ENCODE measurements around the gene MYO18B.

MYO18B gene

DNA sequence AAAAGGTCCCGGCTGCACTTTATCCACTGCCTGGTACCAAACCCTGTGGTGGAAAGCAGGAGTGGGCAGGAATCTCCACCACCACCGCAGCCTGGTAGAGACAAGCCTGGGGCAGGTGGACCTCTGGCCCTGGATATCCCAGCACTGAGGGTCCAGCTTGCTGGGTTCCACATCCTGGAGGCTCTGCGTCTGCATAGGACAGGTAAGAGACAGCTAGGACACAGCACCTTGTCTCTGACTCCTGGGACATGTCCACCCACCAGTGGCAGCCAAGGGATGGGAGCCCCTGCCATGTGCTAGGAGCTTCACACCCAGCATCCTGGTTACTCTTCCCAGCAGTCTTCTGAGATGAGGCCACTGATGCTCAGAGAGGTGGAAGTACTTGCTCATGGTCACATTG lies 105.5 kb downstream of the MYO18B start:
- no peak for DNase-seq (ENCODE audit: low read depth in 2 of 2)

DNA sequence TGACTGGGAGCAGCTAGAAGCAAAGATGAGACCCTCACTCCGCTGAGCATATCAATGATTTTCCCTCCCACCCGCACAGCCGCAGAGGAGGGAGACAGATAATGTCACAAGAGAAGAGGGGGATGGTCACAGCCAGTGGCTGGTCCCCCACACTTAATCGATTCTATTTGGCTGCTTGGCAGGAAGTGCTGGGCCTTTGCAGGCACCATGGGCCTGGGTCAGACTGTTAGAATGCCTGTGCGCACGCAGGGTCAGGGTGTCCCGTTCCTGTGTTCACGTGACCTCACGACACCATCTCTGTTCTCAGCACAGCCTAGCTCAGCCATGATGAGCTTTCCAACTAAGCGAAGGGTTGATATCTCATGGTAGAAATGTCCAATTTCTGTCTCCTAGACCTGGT lies 107.0 kb downstream of the MYO18B start:
- no peak for DNase-seq (ENCODE audit: low read depth in 2 of 2)

DNA sequence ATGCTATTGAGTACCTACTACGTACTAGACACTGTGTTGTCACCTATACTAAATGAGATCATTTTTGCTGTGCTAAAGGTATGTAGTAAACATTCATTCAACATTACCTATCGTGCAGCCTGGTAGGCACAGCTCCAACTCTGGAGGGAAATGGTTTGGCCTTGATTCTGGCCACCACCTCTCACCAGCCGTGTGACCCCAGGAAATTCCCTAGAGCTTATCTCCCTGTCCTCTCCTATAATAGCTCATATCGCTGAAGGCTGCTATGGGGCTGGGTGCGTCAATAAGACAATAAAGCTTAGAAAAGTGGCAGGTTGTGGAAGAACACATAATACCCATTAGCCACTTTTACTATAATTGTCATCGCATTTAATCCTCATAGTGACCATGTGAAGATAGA lies 107.5 kb downstream of the MYO18B start:
- DNase-seq (ENCODE audit: low read depth in 2 of 2) = no peak

DNA sequence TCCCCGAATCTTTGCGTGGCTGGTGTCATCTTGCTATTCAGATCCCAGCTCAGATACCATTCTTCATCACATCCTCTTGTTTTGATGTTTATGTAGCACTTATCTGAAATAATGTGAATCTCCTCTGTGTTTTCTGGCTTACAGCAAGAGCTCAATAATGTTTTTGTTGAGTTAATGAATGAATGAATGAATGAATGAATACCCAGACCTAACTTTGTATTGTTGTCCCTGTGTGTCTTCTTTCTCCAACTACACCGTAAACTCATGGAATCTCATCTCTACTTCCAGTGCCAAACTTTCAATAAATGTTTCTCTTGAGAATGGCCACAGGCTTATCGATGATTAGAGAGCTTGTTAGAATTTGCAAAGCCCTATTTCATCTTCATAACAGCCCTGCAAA lies 110.2 kb downstream of the MYO18B start:
- DNase-seq (ENCODE audit: low read depth in 2 of 2) = no peak

DNA sequence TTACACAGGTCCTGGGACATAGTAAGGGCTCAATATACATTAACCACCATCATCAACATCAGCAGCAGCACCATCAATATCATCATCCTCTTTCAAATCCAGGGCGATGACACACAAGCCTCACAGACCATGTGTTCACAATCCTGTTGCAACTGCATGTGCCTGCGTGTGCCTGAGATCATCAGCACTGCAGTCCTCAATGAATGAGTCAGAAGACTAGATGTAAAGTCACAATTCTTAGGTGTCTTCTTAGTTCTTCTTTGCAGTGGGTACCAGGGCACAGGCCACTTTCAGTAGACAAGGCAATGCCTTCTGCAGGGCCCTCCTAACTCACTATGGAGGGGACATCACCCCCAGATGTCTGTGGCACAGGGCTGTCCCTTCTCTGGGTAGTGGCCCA lies 111.1 kb downstream of the MYO18B start:
- no peak for DNase-seq (ENCODE audit: low read depth in 2 of 2)

DNA sequence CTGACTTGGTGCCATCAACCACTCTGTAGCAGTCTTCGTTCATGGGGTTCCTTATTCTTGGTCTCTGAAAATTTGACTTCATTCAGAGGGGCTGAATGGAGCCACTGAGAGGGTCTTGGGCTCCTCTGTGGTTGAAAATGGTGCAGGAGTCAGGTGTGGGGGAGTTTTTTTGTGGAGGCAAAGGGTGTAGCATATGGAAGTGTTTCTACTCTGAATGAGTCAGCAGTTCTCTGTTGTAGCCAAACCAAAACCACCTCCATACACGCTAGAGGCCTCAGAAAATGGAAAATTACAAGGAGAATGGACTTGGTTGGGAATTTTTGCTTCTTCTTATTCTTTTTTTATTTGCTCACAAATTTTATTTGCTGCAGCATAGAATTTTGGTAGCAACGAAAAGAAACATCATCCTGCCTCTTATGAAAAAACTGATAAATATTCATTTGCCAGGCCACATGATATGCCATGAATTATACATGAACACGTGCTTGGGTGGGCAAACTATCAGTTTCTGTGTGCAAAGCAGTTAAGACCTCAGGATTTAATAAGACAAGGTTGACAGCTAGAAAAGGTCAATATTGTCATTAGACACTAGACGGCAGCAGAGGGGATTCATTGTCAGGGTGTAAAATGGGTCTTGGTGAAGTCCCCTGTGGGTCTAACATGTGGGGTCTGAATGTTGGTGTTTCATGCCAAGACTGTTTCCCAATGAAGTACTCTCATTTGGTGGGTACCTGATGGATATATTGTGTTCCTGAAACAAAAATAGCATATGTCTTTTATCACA lies 111.7 kb downstream of the MYO18B start:
- no peak for DNase-seq (ENCODE audit: low read depth in 2 of 2)

DNA sequence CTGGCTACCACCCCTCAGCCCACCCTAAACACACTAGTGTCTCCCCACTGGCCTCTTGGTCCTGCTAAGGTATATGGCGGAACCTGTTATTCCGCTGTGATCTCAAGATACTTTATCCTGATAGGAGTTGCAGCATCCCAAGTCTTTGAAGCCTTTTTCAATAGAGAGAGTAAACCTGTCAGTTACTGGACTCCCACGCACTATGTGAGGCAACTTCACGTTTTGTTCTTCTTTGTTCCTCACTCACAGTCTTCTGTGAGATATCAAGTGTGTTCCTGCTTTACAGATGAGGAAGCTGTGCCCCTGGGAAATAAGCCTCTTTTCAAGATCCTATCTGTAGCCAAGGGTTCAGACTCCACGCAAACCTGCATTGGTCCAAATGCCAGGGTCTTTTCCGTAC lies 127.8 kb downstream of the MYO18B start:
- DNase-seq (ENCODE audit: low read depth in 2 of 2) = no peak

DNA sequence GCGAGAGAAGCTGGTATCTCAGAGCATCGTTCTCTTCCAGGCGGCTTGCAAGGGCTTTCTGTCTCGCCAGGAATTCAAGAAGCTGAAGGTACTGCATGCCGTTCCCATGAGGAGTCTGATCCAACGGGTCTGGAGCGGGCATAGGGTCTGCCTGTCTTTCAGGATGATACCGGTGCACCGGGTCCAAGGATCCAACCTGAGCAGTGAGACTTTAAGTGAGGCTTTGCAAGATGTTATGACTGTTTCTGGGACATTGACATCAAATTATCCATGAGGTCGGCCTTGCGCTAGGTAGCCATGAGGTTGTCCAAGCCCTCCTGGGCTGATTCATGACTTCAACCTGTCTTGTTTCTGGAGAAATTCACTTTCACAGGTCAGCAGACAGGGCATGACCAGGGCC lies 132.3 kb downstream of the MYO18B start:
- DNase-seq (ENCODE audit: low read depth in 2 of 2) = no peak

DNA sequence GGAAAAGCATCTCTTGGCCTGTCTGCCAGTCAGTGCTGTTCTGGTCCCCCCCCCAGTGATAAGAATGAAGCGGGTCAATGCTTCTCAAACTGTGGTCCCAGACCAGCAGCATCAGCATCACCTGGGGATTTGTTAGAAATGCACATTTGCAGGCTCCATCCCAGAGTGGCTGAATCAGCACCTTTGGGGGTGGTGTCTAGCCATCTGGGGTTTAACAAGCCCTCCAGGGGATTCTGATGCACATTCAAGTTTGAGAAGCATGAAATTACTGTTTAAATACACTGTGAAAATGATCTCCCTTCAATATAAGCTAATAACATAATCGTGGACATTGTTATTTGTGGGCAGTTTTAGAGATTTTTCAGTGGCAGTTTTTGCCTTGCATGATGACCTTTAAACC lies 133.5 kb downstream of the MYO18B start:
- DNase-seq (ENCODE audit: low read depth in 2 of 2) = no peak

DNA sequence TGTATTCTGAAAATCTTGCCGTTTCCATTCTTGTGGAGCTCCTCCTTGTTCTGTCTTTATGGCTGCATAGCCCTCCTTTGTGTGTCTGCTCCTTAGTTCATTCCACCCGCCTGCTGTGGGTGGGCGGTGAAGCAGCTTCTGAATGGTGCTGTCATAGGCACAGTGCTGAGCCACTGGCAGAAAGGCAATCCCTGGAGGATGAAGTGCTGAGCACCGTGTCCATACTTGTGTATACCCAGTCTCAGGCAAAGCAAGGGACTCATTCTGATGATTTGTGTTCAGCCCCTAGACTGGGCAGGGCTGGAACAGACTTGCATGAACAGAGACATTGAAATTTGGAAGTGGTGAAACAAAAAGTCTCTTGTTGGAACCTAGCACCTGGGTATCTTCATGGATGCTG lies 134.9 kb downstream of the MYO18B start:
- no peak for DNase-seq (ENCODE audit: low read depth in 2 of 2)

DNA sequence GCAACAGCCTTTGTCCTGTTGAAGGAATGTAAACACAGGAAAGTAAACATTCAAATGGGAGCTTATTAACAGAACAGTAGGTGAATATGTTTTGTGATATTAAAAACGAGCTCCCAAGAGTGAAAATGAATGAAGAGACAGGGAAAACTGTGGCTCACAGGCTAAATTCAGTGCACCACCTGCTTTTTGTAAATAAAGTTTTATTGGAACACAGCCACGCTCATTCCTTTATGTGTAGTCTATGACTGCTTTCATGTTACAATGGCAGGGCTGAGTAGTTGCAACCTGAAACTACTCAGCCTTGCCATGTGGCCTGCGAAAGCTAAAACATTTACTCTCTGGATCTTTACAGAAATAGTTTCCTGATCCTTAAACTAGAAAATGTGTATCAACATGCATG lies 136.9 kb downstream of the MYO18B start:
- DNase-seq (ENCODE audit: low read depth in 2 of 2) = no peak

DNA sequence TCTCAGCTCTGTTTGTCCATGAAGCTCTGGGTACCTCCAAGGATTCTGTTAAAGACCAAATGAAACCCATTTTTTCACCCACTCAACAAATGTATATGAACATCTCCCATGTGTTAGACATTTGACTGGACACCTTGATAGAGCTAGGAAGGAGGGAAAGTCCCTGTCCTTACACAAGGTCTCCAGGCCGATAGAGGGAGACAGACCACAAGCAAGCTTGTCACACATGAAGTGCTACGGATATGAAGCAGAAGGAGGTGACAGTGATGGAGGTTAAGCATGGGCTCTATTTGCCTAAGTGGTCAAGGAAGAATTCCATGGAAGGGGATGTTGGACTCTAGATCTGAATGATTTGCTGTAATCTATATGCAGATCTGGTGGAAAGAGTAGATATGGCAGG lies 138.5 kb downstream of the MYO18B start:
- DNase-seq (ENCODE audit: low read depth in 2 of 2) = no peak

DNA sequence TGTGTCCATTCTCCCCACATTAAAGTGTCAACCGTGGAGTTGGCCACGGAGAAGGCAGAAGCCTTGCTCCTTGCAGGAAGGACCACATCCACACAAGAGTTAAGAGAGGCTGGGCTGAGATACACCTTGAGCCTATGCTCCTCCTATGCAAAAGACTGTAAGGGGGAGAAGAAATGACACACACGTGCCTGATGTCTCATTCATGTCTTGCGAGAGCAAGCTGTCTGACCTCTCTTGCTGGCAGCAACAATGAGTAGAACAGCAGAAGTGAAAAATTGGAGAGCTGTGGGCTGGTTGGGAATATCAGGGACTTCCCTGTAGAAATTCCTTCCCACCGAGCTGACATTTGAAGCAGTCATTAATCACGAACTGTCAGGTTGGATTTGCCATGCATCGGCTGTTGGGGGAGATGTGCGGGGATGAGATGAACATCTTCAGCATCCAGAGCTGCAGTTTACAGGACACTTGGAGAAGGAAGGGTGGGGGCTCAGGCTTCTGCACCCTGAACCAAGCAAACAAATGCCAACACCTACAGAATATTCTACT lies 139.3 kb downstream of the MYO18B start:
- no peak for DNase-seq (ENCODE audit: low read depth in 2 of 2)

DNA sequence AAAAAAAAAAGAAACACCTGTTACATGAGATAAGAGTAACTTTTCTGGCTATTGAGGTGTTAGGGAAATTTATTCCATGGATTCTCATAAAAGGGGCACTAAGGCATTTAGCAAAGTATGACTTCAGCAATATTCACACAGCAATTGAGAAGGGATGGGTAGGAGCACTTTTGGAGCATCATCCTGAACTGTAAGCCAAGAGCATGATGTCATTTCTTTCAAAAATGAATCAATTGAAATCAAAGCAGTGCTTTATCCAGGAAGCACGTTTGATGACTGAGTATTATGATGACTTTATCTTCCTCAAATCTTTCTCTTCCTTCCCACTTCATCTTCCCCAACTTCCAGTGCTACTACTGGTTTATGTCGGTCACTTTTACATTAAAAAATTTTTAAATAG lies 140.4 kb downstream of the MYO18B start:
- DNase-seq (ENCODE audit: low read depth in 2 of 2) = no peak

DNA sequence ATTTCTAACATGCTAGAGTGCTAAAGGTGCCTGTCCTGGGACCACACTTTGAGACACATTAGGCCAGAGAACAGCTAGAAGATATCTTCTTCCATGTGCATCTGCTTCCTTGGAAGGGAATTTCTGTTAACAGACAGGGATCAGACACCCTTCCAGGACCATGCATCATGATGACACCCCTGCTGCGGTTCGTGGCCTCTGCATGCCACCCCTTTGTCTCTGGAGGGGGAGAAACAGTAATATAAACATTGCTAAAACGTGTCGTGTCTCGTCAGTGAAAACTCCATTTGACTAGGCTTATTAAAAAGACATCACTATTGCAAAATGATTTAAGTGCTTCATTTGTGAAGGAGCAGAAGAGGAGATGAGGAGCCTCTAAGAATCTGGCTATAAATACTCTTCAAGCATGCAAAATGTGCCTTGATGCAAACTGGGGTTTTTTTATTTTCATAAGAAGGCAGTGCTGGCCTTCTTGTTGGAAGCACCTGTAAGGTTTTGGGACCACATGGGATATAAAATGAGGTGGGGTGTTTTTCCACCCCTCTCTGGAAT lies 141.6 kb downstream of the MYO18B start:
- DNase-seq (ENCODE audit: low read depth in 2 of 2) = no peak

DNA sequence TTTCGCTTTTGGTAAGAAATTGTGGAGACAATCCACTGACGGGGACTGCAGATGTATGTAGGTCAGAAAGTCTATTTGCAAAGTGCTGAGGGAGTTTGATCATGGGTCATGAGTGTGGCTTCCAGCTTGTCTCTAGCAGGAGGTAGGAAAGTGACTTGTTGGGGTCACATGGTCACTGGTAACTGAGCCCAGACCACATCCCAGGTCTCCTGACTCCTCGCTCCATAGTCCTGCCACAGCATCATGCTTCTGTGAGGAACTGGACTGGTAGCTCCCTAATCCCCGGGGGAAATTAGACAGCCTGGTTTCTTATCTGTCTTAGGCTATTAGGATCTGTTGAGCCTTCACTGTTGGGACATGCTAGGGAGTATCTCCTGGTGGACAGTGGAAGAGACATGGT lies 142.1 kb downstream of the MYO18B start:
- DNase-seq (ENCODE audit: low read depth in 2 of 2) = no peak

DNA sequence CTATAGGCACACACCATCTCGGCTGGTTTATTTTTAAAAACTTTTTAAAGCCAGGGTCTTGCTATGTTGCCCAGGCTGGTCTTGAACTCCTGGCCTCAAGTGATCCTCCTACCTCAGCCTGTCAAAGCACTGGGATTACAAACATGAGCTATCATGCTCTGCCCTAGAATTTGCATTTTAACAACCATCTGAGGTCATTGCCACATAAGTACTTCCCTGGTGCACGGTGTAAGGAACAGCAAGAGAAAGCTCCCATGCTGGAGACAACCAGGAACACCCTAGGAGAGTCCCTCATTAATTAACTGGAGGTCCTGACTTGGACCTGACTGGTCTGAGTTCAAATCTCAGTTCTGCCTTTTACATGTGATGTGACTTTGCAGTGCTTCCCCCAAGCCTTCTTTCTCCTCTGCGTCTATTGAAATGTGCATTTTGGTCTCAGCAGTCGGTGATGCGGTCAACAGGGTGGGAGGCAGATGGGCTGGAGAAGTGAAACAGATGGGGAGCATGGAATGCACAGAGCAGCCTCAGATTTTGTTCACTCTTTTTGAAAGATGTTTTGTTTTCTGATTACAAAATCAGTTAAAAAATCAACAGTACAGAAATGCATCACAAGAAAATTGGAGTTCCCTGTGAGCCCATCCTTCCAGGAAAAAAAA lies 146.5 kb downstream of the MYO18B start:
- no peak for DNase-seq (ENCODE audit: low read depth in 2 of 2)

DNA sequence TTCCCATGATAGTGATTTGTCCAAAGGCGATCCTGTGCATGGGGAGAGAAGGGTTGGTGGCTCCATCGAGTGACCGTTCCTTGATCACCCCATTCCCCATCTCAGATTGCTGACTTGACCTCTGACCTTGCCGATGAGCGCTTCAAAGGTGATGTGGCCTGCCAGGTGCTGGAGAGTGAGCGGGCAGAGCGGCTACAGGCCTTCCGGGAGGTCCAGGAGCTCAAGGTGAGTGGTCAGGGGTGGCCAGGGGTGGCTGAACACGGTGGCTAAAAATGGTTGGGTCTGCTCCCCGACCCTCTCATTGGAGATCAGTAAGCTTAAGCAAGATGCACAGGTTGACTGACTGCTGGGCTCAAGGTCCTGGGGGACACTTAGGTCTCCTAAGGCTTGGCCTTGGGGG lies 148.7 kb downstream of the MYO18B start:
- no peak for DNase-seq (ENCODE audit: low read depth in 2 of 2)

DNA sequence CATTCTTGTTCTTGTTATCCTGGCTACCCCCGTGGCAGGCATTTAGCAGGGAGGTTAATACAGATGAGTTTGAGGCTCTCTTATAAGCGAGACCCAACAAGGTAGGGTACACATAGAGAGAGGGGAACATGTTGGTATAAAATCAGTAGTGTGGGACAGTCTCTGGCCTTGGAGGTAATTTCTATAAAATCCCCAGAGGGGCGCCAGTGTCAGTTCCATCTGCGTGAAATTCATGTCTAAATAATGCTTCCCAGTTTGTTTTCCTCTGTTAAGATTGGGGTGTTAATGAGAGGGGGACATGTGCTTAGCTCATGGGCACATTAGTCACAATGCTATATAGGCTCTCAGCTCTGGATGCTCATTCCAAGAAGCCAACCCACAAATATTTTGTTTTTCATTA lies 150.7 kb downstream of the MYO18B start:
- no peak for DNase-seq (ENCODE audit: low read depth in 2 of 2)

DNA sequence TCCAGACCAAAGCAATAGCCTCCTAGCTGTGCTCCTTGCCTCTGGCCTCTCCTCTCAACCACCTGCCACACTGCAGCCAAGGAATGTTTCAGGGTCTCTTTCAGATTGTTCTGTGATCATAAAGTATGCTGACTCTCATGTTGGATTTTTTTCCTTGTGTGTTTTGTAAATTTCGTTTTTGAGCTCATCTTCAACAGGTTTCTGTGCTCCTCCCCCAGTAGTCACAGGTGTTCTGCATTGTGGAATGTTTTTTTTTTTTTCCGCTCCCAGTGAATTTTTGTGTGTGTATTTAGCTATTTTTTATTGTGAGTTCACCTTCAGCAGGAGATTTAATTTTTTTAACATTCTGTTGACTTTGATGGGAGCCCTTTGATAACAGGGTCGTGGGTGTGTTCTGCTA lies 153.7 kb downstream of the MYO18B start:
- no peak for DNase-seq (ENCODE audit: low read depth in 2 of 2)

DNA sequence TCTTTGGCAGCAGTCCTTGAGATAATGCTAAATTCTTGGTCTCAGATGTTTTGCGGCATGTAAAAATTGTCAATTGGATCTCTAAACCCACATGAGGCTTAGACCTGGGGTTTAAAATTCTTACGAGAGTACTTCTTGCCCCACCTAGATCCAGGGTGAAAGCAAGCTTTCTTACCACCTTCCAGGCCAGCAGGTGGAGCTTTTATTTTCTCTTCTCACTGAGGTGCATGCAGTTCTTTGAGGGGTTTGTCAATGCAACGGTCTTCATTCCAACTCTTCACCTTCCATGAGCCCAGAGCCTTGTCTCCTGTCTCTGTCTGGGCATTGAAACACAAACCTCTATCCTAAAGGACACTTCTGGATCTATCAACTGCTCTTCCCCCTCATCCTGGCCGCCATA lies 154.1 kb downstream of the MYO18B start:
- DNase-seq (ENCODE audit: low read depth in 2 of 2) = no peak

DNA sequence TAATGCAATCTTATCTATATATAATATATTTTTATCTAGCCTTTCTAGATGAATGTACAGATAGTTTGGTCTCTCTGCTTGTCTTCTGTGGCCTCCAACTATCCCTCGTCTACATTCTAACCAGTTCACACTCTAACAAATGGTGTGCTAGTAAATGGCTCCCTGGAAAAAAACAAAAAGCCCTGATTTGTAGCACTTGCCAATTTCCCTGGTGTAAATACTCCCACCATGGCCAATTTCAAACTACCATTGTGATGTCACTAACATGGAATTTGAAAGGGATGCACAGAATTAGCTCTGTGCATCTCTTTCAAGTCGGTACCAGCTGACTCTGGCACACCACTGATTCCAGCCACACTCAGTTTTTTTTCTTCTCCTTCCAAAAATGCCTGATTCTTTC lies 154.6 kb downstream of the MYO18B start:
- no peak for DNase-seq (ENCODE audit: low read depth in 2 of 2)

DNA sequence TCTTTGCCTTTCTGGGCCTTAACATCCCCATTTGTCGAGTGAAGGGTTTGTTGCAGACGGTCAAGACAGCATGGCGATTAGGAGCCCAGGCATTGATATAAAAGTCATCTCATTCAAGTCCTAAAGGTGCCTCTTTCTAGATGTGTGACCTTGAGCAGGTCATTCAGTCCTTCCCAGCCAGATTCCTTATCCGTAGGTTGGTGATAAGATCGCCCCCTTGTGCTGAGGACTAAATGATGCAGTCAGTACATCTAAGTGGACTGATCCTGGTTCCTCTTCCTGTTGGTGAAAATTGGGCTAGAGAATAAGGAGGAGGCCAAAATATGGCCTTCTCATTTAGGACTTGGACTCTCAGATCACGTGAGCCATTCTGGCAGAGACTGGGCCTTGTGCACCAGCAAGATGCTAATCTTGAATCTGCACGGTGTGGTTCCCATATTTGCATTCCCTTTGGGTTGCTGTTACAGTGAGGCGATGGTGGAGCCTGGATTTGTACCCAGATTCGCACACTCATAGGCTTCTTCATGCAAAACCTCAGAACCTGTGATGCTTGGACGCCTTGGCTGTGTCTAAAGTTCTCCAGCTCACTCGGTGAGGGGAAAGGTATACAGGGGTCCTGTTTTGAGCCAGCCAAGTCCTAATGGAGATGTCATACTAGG lies 156.8 kb downstream of the MYO18B start:
- DNase-seq (ENCODE audit: low read depth in 2 of 2) = no peak
